Keratinocyte (primary cell): ENCODE results near the gene RERE. TPM values are rescaled to one million over a fixed set of nuclear protein-coding genes. Genes with fewer than 3 reads are reported as not detected.
"Not testable (repeated sequence)": the region's sequence is repeated elsewhere in the genome, so short reads cannot be mapped to it uniquely, and the experiment has no call there.

Source experiments
- DNase-seq: peaks from one replicate; pipeline ENCODE4 v3.0.0-alpha.2; 2011; ENCODE audit warnings: low read depth, missing footprints, low spot score
- FAIRE-seq: peaks from 2 replicates; lab custom pipeline; 2011; peaks lifted over from hg19 to GRCh38; lab: Jason Lieb, UNC
- H2AFZ ChIP-seq: 2 replicates; pipeline ENCODE4 v1.6.0; 2012; ENCODE audit warnings: low read length, control low read depth, inconsistent platforms; ENCODE audit not compliant: control insufficient read depth
- H3K27ac ChIP-seq: 2 replicates; pipeline ENCODE4 v1.5.1; 2011; ENCODE audit warnings: low read length; ENCODE audit not compliant: control insufficient read depth, insufficient read depth
- H3K27me3 ChIP-seq: 3 replicates; pipeline ENCODE4 v1.6.0; 2011; ENCODE audit warnings: low read length; ENCODE audit not compliant: control insufficient read depth, insufficient read depth; ENCODE audit errors: extremely low read depth
- H3K36me3 ChIP-seq, 2 experiments: 2 replicates in 1 of 2; 3 replicates in 1 of 2; pipeline ENCODE4 v1.5.1; 2011; ENCODE audit warnings: low read length in 2 of 2, mild to moderate bottlenecking in 1 of 2; ENCODE audit not compliant: control insufficient read depth in 2 of 2, insufficient read depth in 2 of 2; ENCODE audit errors: extremely low read depth in 1 of 2
- H3K4me1 ChIP-seq: 3 replicates; pipeline ENCODE4 v1.5.1; 2011; ENCODE audit warnings: low read length; ENCODE audit not compliant: control insufficient read depth, insufficient read depth; ENCODE audit errors: extremely low read depth
- H3K4me2 ChIP-seq: 3 replicates; pipeline ENCODE4 v1.6.0; 2011; ENCODE audit warnings: low read depth, low read length; ENCODE audit not compliant: control insufficient read depth, insufficient read depth; ENCODE audit errors: extremely low read depth
- H3K4me3 ChIP-seq, 3 experiments: fragments of 200-600 bp in 1 of 3; sonication (generic) in 1 of 3; 2 replicates in 2 of 3; 3 replicates in 1 of 3; pipeline ENCODE4 v1.5.1; 2011 to 2016; ENCODE audit warnings: low read length in 3 of 3, mild to moderate bottlenecking in 3 of 3, control low read depth in 2 of 3, inconsistent platforms in 1 of 3, low read depth in 1 of 3, mixed read lengths in 1 of 3, mixed run types in 1 of 3, moderate library complexity in 1 of 3; ENCODE audit not compliant: control insufficient read depth in 2 of 3, insufficient read depth in 2 of 3; ENCODE audit errors: extremely low read depth in 1 of 3
- H3K79me2 ChIP-seq: 2 replicates; pipeline ENCODE4 v1.6.0; 2012; ENCODE audit warnings: low read length; ENCODE audit not compliant: control insufficient read depth, insufficient read depth
- H3K9ac ChIP-seq: 3 replicates; pipeline ENCODE4 v1.6.0; 2011; ENCODE audit warnings: low read length; ENCODE audit not compliant: control insufficient read depth, insufficient read depth; ENCODE audit errors: extremely low read depth
- H3K9me1 ChIP-seq: 3 replicates; pipeline ENCODE4 v1.6.0; 2011; ENCODE audit warnings: low read length; ENCODE audit not compliant: control insufficient read depth, insufficient read depth; ENCODE audit errors: extremely low read depth
- H3K9me3 ChIP-seq: 2 replicates; pipeline ENCODE4 v1.5.1; 2012; ENCODE audit warnings: low read depth, low read length; ENCODE audit not compliant: control insufficient read depth
- H4K20me1 ChIP-seq: 3 replicates; pipeline ENCODE4 v1.6.0; 2011; ENCODE audit warnings: low read length; ENCODE audit not compliant: control insufficient read depth, insufficient read depth; ENCODE audit errors: extremely low read depth
- EZH2 ChIP-seq: IDR thresholded peaks from one replicate; pipeline ENCODE4 v1.6.1; 2012; ENCODE audit warnings: inconsistent platforms, mild to moderate bottlenecking, low read length, moderate library complexity
- dilution Hi-C: fragments of 300-500 bp; cut with MboI; formaldehyde crosslinking; loops from one replicate; pipeline ENCODE4 v1.7.0; 2020; ENCODE audit warnings: low sequenced_read_pairs; ENCODE audit not compliant: extremely low pct_ligation_motif_present
- polyA plus RNA-seq, 5 experiments: library from polyadenylated mRNA; depleted of rRNA in 3 of 5; stranded (reverse) in 3 of 5; stranded (forward) in 1 of 5; unstranded in 1 of 5; fragments of >200 nt; gene quantifications; 1 replicate in 1 of 5; 2 replicates in 3 of 5; 3 replicates in 1 of 5; pipeline versions ENCODE4 v1.2.1 to v1.2.3, GENCODE V29; 2011 to 2012; ENCODE audit warnings: missing spikeins in 2 of 5, low read depth in 1 of 5, low replicate concordance in 1 of 5
- TF ChIP-seq, protein P1 (sequence below), 3 experiments: IDR thresholded peaks in 1 of 3; conservative IDR thresholded peaks in 1 of 3; optimal IDR thresholded peaks in 1 of 3; 2 replicates in 2 of 3; 3 replicates in 1 of 3; pipeline versions ENCODE3 to v1.5.1; 2011; ENCODE audit warnings: low read length in 3 of 3, mild to moderate bottlenecking in 3 of 3, moderate library complexity in 2 of 3, control low read depth in 1 of 3, inconsistent platforms in 1 of 3; ENCODE audit not compliant: insufficient read depth in 2 of 3; ENCODE audit errors: extremely low read depth in 1 of 3

The RERE gene
- polyA plus RNA-seq, 1 donor (not counting 4 experiments of a cell fraction or from before 2014, with no cell fraction given): 3.8 TPM

DNA sequence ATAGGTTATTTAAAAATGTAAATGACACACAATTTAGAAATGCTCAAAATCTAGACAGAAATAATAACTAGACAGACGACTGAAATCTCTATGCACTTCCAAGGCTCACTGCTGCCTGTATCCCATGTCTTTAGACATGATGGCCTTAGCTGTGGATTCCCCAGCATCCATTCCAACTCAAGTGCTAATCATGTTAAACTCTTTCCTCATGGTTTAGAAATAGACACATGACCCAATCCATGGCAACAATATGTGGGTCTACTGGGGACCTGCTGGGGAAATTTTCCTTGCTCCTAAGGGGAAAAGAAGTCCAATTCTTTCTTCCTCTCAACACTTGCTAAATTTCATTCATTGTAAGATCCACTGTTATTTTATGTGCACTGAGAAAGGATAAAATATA, 311.0 kb downstream of the RERE start:
- no peaks in the 10 kb centered on the region for H3K9me1 ChIP-seq
- H3K4me1 ChIP-seq: peaks cover 8% of the 10 kb centered on the region
- FAIRE-seq: no peak
- no peak for TF ChIP-seq EZH2
- TF ChIP-seq, protein P1, sequence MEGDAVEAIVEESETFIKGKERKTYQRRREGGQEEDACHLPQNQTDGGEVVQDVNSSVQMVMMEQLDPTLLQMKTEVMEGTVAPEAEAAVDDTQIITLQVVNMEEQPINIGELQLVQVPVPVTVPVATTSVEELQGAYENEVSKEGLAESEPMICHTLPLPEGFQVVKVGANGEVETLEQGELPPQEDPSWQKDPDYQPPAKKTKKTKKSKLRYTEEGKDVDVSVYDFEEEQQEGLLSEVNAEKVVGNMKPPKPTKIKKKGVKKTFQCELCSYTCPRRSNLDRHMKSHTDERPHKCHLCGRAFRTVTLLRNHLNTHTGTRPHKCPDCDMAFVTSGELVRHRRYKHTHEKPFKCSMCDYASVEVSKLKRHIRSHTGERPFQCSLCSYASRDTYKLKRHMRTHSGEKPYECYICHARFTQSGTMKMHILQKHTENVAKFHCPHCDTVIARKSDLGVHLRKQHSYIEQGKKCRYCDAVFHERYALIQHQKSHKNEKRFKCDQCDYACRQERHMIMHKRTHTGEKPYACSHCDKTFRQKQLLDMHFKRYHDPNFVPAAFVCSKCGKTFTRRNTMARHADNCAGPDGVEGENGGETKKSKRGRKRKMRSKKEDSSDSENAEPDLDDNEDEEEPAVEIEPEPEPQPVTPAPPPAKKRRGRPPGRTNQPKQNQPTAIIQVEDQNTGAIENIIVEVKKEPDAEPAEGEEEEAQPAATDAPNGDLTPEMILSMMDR (optimal IDR thresholded peaks at IDR 0.05 in 1 of 3, IDR thresholded peaks at IDR 0.05 in 1 of 3, conservative IDR thresholded peaks at IDR 0.05 in 1 of 3; ENCODE audit: extremely low read depth in 1 of 3, insufficient read depth in 2 of 3, low read length in 3 of 3): no peak
- peaks cover under 1% of the 10 kb centered on the region for H3K79me2 ChIP-seq
- H3K27me3 ChIP-seq: no peaks in the 10 kb centered on the region
- no peak for DNase-seq
- peaks cover 0 to 1% of the 10 kb centered on the region in 2 experiments for H3K36me3 ChIP-seq
- no peak overlapping the region for H3K4me3 ChIP-seq
- no peak overlapping the region for H3K27ac ChIP-seq
- H4K20me1 ChIP-seq: no peaks in the 10 kb centered on the region
- no peaks in the 10 kb centered on the region for H3K9me3 ChIP-seq
- H2AFZ ChIP-seq: no peak overlapping the region
- no peak overlapping the region for H3K9ac ChIP-seq
- dilution Hi-C loops: no loop called here
- H3K4me2 ChIP-seq: no peak overlapping the region

DNA sequence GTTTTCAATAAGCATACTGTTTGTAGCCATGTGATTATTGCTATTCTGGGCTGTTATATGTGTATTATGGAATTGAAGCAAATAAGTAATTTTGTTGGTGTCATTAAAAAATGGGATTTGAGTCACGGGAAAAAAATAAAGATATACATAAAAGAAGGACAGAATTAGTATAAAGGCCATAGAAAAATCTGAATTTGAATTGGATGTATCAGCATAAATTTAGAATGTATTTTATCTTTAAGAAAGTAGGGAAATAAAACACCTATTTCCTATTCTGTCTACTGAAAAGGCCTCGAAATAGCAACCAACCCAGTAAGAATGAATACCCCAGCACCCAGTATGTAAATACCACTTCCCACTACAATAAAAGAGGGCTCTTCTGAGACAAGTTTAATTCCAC, 313.6 kb downstream of the RERE start:
- Histone ChIP-seq H3K79me2 (no peaks in the 10 kb centered on the region), H3K36me3 (peaks cover 0 to 1% of the 10 kb centered on the region in 2 experiments), H2AFZ (no peak overlapping the region), H3K4me3 (no peak overlapping the region), H3K9ac (no peak overlapping the region), H3K9me1 (no peaks in the 10 kb centered on the region), H3K9me3 (no peaks in the 10 kb centered on the region), H3K4me1 (no peaks in the 10 kb centered on the region), H4K20me1 (no peaks in the 10 kb centered on the region), H3K27ac (no peak overlapping the region), H3K27me3 (no peaks in the 10 kb centered on the region), H3K4me2 (no peak overlapping the region)
- DNase-seq: no peak
- TF ChIP-seq, protein P1 (optimal IDR thresholded peaks at IDR 0.05 in 1 of 3, IDR thresholded peaks at IDR 0.05 in 1 of 3, conservative IDR thresholded peaks at IDR 0.05 in 1 of 3; ENCODE audit: extremely low read depth in 1 of 3, insufficient read depth in 2 of 3, low read length in 3 of 3): no peak
- no peak for TF ChIP-seq EZH2
- dilution Hi-C loops: no loop called here
- FAIRE-seq: no peak

- H3K36me3 ChIP-seq, H3K79me2 ChIP-seq, H3K27me3 ChIP-seq, H3K4me2 ChIP-seq, H3K9me1 ChIP-seq, DNase-seq, H2AFZ ChIP-seq, H3K4me3 ChIP-seq, FAIRE-seq, H4K20me1 ChIP-seq, H3K9ac ChIP-seq, H3K9me3 ChIP-seq, H3K4me1 ChIP-seq, dilution Hi-C loops, H3K27ac ChIP-seq: not testable (repeated sequence)
Observed at GRCh38 chr1:8502949-8503348, 314.5 kb downstream of the RERE start.
